HG03342 (cell line): ENCODE results near the gene TPSAB1.
"Not testable (repeated sequence)": the region's sequence is repeated elsewhere in the genome, so short reads cannot be mapped to it uniquely, and the experiment has no call there.

Experiments used
- ATAC-seq: cut with Tn5 transposase; IDR thresholded peaks from one replicate; pipeline ENCODE4 v1.9.1; 2021; ENCODE audit warnings: mild to moderate bottlenecking, moderate library complexity; ENCODE audit not compliant: unreplicated experiment

Gene TPSAB1

DNA sequence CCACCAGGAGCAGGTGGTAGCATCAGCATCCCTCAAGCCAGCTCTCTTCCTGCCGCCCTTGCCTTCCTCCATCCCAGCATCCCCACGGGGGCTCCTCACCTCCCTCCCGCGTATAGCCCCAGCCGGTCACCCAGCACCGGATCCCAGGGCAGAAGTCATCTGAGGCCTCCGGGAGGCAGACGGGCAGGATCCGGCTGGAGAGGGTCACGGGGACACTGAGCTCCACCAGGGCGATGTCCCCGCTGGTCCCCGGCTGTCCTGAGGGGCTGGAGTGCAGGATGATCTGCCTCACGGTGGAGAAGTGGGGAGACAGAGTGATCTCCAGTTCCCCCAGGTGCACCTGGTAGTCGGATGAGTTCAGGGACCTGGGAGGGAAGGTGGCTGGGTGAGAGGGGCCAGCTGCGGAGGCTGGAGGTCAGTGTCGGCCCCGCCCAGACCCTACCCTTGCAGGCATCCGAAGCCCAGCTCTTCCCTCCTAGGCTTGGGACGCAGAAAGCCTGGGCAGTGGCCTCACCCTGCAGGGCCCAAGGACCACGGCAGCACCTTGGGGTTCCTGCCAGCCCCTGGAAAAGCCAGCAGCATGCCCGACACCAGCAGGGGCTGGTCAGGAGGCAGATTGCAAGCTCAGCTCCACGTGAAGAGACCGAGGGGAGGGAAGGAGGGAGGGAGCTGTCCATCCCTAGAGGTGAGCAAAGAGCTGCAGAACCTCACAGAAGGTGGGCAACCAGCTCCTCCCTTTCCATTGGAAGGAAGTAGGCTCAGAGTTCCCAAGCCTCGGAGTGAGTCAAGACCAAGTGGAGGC lies 17.8 kb upstream of the TPSAB1 start:
- ATAC-seq, result no peak

- no peak for ATAC-seq
Observed at GRCh38 chr16:1223355-1224214, 16.9 kb upstream of the TPSAB1 start.

- ATAC-seq, result no peak
Observed at GRCh38 chr16:1224558-1224957, 15.9 kb upstream of the TPSAB1 start.

DNA sequence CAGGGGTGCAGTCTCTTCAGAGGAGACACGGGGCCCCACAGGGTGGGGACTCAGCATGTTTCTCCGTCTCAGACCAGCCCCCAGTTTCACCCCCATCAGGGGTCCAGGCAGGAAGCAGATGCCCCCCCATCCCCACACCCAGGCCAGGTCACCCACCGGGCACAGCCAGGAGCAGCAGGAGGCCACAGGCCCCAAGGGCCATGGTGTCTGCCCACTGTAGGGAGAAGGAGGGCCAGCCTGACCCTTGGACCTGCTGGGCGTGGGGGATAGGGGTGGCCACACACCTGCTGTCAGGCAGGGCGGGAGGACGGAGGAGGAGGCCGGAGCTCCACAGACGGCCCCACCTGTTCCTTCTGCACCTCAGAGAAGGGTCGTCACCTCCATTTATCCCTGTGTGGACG lies 15.5 kb upstream of the TPSAB1 start, which contains the start of gene TPSG1:
Gene TPSG1 (minus strand): TSS at position 218 of the 401 bp plus-strand sequence. CDS start 16 bp downstream, at position 202.
- ATAC-seq, result no peak

- not testable (repeated sequence) for ATAC-seq
Observed at GRCh38 chr16:1225728-1226311, 14.7 kb upstream of the TPSAB1 start.

- ATAC-seq, result not testable (repeated sequence)
Observed at GRCh38 chr16:1226692-1227091, 13.8 kb upstream of the TPSAB1 start.

DNA sequence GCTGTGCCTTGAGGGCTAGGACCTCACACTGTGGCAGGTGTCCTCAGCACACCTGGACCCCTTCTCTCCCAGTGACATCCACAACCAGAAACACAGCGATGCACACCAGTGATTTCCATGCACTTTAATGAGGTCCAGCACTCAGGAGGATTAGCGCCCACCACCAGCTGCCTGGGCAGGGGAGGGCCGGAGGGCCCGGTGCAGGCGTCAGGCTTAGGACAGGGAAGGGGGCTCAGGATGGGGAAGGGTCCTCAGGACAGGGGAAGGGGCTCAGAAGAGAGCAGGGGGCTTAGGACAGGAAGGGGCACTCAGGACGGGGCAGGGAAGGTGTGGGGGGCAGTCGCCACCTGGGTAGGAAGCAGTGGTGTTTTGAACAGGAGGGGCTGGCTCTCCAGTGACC lies 12.3 kb upstream of the TPSAB1 start:
- ATAC-seq, result not testable (repeated sequence)

DNA sequence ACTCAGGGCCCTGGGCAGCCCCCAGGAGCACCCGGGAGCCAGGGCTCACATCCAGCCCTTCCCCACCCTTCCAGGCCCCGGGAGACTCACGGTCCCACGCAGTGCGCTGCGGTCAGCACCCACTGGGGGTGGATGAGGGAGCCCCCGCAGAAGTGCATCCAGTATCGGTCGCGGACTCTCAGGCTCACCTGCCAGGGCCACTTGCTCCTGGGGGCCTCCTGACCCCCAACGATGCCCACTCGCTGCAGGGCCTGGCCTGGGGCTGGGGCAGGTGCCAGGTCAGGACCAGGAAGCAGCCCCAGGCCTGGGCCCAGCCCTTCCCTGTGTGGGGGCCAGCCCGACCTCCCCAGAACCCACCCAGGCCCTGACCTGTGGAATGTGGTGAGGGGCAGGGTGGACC lies 11.0 kb upstream of the TPSAB1 start:
- ATAC-seq, result not testable (repeated sequence)

DNA sequence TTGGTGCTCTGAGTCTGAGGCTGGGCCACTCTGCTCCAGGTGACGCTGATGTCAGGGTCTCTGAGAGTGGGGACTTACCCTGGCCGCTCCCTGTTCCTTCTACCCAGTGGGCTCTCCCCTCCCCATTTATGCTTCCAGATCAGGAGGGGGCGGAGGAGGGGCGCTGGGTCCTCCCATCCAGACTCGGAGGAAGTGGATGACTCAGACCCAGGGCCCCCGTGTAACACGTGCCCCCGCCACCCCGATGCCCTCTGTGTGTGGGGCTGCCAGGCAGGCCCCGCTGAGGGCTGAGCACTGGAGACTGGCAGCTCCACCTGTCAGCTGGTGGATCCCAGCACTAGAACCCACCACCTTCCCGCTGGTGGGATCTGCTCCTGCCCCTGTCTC lies 10.4 kb upstream of the TPSAB1 start, which contains the start of gene TPSB2:
Gene TPSB2 (minus strand): TSS at position 101 of the 387 bp plus-strand sequence. CDS start 233 bp downstream, outside the sequence.
- not testable (repeated sequence) for ATAC-seq

- ATAC-seq, result not testable (repeated sequence)
Observed at GRCh38 chr16:1230471-1231212, 9.9 kb upstream of the TPSAB1 start.

- ATAC-seq, result not testable (repeated sequence)
Observed at GRCh38 chr16:1231301-1231700, 9.2 kb upstream of the TPSAB1 start.

GRCh38 chr16:1232049-1232748 lies 8.3 kb upstream of the TPSAB1 start:
- ATAC-seq, result not testable (repeated sequence)

DNA sequence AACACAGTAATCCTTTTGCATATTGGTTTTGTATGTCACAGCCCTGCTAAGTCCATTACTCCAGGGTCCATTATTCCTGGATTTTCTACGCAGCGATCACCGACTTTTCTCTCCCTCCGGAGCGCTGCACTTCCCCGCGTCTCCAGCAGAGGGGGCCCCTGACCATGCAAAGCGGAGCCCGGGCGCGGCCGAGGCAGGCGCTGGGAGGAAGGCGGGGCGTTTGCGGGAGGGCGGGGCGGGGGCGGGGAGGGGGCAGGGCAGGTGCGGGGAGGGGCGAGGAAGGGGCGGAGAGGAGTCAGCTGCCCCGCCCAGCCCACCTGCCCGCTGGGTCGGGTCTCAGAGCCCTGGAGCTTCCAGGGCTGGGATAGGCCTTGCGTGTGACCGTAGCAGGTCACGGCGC lies 3.8 kb upstream of the TPSAB1 start:
- ATAC-seq, result not testable (repeated sequence)

- no peak for ATAC-seq
Observed at GRCh38 chr16:1237990-1238389, 2.5 kb upstream of the TPSAB1 start.

DNA sequence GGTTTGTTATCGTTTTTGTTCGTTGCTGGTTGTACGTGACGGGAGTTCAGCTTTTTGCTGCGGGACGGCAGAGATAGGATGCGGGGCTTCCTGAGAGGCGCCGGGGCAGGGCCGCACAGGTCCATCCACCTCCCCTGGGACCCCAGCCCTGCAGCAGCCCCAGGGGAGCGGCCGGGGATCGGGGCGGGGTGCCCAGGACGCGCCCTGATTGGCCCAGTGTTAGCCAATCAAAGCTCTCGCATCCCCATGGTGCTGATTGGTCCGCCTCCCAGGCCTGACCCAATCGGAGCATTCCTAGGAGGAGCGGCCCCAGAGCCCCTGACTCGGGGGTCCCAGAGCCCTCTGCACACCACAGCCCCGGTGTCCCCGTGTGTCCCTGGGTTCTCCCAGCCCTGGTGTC lies 1.6 kb upstream of the TPSAB1 start:
- ATAC-seq, result not testable (repeated sequence)

DNA sequence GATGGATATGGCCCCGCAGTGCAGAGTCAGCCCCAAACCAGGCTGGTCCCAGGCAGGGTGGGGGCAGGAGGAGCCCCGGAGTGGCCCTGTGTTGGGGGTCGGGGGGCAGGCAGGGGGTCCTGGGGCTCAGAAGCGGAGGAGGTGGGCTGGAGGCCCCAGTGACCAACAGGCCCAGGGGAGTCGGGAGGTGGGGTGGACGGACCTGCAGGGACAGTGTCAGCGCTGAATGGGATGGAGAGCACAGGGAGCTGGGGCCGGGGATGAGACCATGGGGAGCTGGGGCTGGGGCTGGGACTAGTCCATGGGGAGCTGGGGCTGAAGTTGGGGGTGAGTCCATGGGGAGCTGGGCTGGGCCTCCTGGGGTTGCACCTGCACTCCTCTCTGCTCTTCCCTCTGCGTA lies 930 bp upstream of the TPSAB1 start:
- not testable (repeated sequence) for ATAC-seq

- ATAC-seq, result not testable (repeated sequence)
Observed at GRCh38 chr16:1241081-1241480, 576 bp downstream of the TPSAB1 start.

DNA sequence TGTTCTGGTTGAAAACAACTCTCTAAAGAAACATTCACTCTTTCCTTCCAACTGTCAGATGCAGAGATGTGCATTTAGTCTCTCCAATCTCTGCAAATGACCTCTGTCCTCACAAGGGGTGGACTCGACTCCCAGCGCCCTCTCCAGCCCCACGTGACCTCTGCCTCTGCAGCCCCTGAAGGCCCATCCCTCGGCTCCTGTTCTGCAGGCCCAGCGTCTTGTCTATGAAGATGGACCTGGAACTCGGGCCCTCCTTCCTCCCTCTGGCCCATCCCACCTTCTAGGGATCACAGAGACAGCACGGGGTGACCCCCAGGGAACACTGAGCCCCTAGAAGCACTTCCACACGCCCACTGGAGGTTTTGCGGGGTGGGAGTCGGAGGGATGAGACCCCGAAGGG lies 2.9 kb downstream of the TPSAB1 start:
- ATAC-seq, result not testable (repeated sequence)

DNA sequence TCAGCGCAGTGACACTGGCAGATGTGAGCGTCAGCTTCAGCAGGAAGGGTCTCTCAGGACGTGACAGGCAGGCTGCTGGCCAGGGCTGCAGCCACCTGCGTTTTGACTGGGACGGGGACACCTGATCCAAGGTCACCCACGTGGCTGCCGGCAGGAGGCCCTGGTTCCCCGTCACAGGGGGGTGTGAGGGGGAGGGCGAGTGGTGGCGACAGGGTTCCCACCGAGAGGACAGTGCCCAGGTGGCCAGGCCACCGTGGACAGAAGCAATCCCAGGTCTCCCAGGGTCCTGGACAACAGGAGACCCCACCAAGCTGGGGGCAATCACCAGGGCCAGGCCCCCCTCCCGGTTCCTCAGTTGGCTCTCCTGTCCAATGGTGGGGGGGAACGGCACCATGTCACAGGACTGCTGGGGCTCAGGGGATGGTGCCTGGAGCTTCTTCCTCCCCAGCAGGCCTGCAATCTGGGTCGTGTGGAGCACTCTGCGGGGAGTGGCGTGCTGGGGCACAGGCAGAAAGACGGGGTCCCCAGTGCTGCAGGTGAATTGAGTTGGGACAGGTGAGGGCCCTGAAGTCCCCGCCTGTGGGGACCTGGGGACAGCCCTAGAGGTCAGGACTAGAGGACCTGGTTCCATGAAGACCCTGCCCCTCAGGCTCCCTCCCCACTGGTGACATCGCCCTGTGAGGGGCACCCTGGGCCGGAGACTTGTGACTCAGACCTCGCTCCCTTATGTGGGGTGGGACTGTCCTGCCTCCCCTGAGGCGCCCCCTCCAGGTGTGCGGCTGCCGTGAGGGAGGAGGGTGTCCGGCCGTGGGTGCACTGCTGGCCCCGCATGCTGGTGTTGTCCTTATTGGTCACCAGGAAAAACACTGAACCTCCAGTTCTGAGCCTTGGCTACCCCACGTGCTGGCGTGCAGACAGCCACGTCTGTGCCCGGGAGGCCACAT lies 3.7 kb downstream of the TPSAB1 start:
- not testable (repeated sequence) for ATAC-seq
